GM12872 (cell line): ENCODE data around the gene CSHL1.

ENCODE experiments used
- TF ChIP-seq, protein P1 (sequence below): IDR thresholded peaks from 3 replicates; pipeline ENCODE4 v1.5.1; 2011; ENCODE audit warnings: low read depth, mild to moderate bottlenecking, low read length, moderate library complexity; ENCODE audit not compliant: insufficient read depth

Gene CSHL1

GRCh38 chr17:63944736-63945499 lies 33.9 kb upstream of the CSHL1 start:
- TF ChIP-seq, protein P1, sequence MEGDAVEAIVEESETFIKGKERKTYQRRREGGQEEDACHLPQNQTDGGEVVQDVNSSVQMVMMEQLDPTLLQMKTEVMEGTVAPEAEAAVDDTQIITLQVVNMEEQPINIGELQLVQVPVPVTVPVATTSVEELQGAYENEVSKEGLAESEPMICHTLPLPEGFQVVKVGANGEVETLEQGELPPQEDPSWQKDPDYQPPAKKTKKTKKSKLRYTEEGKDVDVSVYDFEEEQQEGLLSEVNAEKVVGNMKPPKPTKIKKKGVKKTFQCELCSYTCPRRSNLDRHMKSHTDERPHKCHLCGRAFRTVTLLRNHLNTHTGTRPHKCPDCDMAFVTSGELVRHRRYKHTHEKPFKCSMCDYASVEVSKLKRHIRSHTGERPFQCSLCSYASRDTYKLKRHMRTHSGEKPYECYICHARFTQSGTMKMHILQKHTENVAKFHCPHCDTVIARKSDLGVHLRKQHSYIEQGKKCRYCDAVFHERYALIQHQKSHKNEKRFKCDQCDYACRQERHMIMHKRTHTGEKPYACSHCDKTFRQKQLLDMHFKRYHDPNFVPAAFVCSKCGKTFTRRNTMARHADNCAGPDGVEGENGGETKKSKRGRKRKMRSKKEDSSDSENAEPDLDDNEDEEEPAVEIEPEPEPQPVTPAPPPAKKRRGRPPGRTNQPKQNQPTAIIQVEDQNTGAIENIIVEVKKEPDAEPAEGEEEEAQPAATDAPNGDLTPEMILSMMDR: no peak

- TF ChIP-seq, protein P1: peak; percentile 49; the same call in 2 of the 3 replicates
Measured at GRCh38 chr17:63943745-63944144, 32.7 kb upstream of the CSHL1 start.

GRCh38 chr17:63942309-63942985 lies 31.4 kb upstream of the CSHL1 start:
- TF ChIP-seq, protein P1: no peak

DNA sequence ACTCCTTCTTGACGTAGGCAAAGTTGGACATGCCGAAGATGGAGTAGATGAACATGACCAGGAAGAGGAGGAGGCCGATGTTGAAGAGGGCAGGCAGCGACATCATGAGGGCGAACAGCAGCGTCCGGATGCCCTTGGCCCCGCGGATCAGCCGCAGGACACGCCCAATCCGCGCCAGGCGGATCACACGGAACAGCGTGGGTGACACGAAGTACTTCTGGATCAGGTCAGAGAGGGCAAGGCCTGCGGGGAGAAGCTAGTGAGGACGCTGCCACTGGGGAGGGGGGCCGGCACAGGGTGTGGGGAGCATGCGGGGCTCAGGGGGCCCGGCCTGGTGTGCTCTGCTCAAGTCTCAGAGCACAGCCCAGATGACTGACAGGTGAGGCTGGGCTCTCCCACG lies 30.7 kb upstream of the CSHL1 start:
- TF ChIP-seq, protein P1: no peak

DNA sequence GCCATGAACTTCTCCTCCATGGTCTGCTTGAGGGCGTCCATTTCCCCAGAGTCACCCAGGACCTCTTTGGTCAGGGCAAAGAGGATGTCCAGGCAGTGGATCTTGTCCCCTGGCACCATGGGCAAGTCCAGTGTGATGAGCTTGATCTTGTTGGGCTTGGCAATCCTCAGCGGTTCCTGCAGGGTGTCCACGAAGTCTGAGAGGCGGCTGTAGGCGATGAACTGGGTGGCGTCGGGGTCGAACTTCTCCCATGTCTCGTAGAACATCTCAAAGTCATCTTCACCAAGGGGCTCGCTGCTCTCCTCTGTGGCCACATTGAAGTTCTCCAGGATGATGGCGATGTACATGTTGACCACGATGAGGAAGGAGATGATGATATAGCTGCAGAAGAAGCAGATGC lies 30.1 kb upstream of the CSHL1 start:
- TF ChIP-seq, protein P1: no peak

- TF ChIP-seq, protein P1: no peak
Measured at GRCh38 chr17:63940584-63940983, 29.5 kb upstream of the CSHL1 start.

GRCh38 chr17:63939884-63940283 lies 28.8 kb upstream of the CSHL1 start:
- TF ChIP-seq, protein P1: no peak
